Mononuclear cell (primary cell): Measurements from ENCODE around the gene ZFP42. TPM values are rescaled to one million over a fixed set of nuclear protein-coding genes. Genes with fewer than 3 reads are reported as not detected.
"Not testable (repeated sequence)": the region's sequence is repeated elsewhere in the genome, so short reads cannot be mapped to it uniquely, and the experiment has no call there.

ENCODE experiments used
- H3K27me3 ChIP-seq: 2 replicates; pipeline ENCODE4 v1.6.0; 2011; ENCODE audit warnings: low read length, control low read depth; ENCODE audit not compliant: insufficient read depth
- H3K4me1 ChIP-seq: 2 replicates; pipeline ENCODE4 v1.5.1; 2011; ENCODE audit warnings: mild to moderate bottlenecking, low read length, control low read depth; ENCODE audit not compliant: insufficient read depth
- H3K4me3 ChIP-seq: 2 replicates; pipeline ENCODE4 v1.5.1; 2011; ENCODE audit warnings: mild to moderate bottlenecking, low read length, moderate library complexity
- H3K9me3 ChIP-seq: 2 replicates; pipeline ENCODE4 v1.5.1; 2011; ENCODE audit warnings: low read depth, mild to moderate bottlenecking, control low read depth, low read length
- total RNA-seq: library from RNA; depleted of rRNA; stranded (reverse); fragments of >200 nt; gene quantifications from one replicate; pipeline ENCODE4 v1.2.3, GENCODE V29; 2012

Gene ZFP42
- not detected for total RNA-seq

DNA sequence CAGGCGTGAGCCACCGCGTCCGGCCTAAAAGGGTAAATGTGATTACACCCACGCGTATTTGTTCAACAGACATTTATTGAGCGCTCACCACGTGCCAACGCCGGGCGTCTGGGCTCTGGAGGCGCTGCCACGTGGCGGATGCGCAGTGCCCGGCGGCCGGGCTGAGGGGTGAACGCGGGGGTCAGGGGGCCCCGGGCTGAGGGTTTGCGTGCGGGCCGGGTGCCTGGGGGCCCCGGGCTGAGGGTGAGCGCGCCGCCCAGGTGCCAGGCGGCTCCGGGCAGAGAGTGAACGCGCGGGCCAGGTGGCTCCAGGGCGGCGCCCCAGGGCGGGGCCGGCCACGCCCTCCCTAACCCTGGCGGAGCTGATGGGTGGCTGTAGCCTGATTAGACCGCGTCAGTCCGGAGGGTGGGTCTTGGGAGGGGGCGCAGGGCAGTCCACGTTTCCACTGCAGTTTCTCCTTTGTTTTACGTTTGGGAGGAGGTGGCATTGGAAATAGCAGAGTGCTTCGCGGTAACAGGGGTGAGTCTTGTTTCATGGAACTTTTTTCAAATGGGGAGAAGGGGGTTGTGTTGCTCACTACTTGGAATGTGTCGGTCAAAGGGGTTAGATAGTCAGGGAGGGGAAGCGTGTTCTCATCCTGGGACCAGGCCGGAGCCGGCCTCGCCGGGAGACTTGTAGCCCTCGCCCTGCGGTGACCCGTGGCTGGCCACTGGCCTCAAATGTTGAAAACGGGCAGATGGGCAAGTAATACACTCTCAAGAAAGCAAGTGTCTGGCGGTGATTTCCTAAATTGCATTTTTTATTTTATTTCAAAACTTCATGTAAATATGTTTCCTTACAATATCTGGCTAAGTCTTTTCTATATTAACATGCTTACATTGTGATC is at the start of gene ZFP42:
Gene ZFP42, plus strand, starts transcription at position 450 of the 886 bp plus-strand sequence. CDS start 7,037 bp downstream, outside the sequence.
- Histone ChIP-seq H3K4me1 (no peaks in the 10 kb centered on the region), H3K9me3 (no peaks in the 10 kb centered on the region), H3K4me3 (no peak within 1 kb of the TSS), H3K27me3 (no peaks in the 10 kb centered on the region)

DNA sequence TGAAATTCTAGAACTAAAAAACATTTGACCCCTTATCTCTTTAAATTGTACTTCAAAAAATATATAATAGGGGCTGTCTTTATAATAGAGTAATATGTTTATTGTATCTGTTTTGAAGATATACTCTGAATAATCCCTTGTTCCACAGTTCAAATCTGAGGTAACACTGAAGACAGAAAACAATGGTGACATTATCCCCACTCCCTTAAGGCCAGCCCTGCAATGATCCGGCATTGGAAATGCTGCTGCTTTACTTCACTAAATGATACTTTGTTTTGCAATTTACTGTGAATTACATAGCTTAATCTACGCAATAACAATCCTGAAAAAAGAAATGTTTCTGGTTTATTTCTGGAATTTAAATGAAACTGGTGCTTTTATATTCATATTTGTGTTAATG is 34.4 kb upstream of the ZFP42 start:
- Histone ChIP-seq H3K4me1 (no peaks in the 10 kb centered on the region), H3K9me3 (no peaks in the 10 kb centered on the region), H3K27me3 (no peaks in the 10 kb centered on the region), H3K4me3 (no peak overlapping the region)

DNA sequence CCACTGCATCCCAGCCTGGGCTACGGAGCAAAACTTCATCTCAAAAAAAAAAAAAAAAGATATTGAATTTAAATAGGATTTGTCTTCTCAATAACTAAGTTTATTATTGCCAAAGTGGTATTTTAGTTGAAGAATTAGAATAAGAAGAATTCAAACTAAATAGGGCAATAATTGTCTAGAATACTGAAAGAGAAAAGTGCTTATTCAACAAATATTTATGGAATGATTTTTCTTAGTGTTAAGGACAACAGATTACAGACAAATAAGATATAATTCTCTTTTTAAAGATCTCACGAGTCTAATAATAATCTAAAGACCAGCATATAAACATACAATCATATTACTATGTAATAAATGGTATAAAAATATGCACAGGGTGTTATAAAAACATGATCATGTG is 33.6 kb upstream of the ZFP42 start:
- H3K9me3 ChIP-seq: no peaks in the 10 kb centered on the region
- no peak overlapping the region for H3K4me3 ChIP-seq
- no peaks in the 10 kb centered on the region for H3K27me3 ChIP-seq
- H3K4me1 ChIP-seq: no peaks in the 10 kb centered on the region

DNA sequence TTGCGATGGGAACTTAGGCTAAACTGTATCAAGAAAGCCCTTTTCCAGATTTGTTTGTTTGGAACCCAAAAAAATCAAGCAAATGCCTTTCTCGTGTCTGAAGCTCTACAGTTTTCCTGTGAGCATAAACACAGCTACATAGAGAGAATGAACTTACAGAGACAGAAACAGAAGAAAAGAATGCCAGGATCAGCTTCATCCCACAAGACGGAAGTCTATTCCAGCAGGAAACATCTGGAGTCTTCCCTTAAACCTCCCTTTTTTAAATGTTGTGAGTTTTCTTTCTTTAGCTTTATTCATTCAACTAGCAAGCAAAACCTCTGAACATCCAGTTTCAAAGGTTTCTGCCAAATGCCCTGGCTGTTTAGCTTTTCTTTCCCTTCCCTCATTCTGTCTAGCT is 32.6 kb upstream of the ZFP42 start:
- no peaks in the 10 kb centered on the region for H3K27me3 ChIP-seq
- H3K4me3 ChIP-seq: no peak overlapping the region
- no peaks in the 10 kb centered on the region for H3K9me3 ChIP-seq
- no peaks in the 10 kb centered on the region for H3K4me1 ChIP-seq

DNA sequence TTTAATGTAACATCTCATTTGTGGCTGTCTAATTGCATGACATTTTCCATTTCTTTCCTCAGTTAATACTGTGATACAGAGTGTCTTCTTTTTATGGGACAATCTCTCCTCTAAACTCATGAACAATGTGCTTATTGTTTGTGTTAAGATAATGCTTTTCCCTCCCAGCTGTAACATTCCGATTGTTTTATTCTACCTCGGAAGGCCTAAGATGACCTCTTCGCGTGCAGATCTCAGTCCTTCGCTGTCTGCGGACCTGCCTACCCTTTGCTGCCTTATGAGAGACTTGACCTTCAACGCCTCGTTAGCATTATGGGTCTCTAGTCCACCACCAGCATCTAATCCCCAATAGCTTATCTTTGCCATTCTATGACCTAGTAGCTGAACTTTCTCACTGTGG is 29.8 kb upstream of the ZFP42 start:
- Histone ChIP-seq H3K27me3 (no peaks in the 10 kb centered on the region), H3K4me1 (no peaks in the 10 kb centered on the region), H3K4me3 (no peak overlapping the region), H3K9me3 (peaks cover 7% of the 10 kb centered on the region)

DNA sequence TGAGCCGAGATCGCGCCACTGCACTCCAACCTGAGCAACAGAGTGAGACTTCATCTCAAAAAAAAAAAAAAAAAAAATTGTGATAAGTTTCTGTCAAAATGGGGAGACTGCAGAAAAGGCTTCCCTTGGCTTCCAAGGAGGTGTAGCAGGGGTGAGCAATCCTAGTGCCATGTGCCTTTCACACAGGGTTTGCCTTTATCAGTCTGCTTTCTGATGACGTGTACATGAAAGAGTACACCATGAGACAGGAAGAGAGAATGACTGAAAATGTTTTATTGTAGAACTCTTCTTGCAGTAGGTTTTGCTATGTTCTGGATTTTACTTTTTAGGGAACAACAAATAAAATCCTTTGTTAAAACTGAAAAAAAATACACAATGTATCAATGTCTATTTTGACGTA is 23.4 kb upstream of the ZFP42 start:
- Histone ChIP-seq H3K4me3 (no peak overlapping the region), H3K27me3 (no peaks in the 10 kb centered on the region), H3K4me1 (no peaks in the 10 kb centered on the region), H3K9me3 (peaks cover 7% of the 10 kb centered on the region)

DNA sequence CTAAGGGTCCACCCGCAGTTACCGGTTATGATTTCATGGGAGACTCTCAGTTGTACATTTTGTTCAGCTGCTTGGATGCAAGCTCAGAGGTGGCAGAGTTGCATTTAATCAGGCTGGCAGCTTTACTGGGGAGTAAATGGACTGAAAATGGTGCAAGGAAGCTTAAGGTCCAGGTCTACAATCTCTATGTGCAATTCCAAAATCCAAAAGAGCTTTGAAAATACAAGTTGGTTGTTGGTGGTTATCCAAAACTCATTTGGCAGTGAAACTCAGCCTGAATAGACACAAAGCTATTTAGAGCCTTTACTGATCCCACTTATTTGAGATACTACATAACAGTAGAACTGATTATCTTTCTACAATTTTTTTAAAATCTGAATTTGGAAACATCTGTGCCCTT is 11.8 kb upstream of the ZFP42 start:
- no peaks in the 10 kb centered on the region for H3K4me1 ChIP-seq
- H3K9me3 ChIP-seq: no peaks in the 10 kb centered on the region
- H3K4me3 ChIP-seq: no peak overlapping the region
- no peaks in the 10 kb centered on the region for H3K27me3 ChIP-seq

DNA sequence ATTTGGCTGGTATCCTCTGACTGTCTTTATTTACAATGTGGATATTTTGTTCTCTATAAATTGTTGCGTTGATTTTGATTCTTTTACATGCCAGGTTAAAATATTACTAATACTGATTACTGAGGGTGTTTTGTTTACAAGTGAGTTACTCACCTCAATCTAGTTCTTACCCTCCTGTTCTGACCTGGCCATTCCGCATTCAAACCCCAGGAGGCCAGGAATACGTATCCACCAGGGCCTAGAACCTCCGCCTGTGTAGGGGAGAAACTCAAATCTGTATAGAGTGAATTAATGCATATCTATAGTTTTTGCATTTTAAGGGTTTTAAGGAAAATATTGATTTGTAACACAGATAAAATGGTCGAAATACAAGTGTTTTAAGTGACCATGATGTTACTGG is 2.6 kb upstream of the ZFP42 start:
- Histone ChIP-seq H3K27me3 (no peaks in the 10 kb centered on the region), H3K4me3 (no peak overlapping the region), H3K9me3 (no peaks in the 10 kb centered on the region), H3K4me1 (no peaks in the 10 kb centered on the region)

DNA sequence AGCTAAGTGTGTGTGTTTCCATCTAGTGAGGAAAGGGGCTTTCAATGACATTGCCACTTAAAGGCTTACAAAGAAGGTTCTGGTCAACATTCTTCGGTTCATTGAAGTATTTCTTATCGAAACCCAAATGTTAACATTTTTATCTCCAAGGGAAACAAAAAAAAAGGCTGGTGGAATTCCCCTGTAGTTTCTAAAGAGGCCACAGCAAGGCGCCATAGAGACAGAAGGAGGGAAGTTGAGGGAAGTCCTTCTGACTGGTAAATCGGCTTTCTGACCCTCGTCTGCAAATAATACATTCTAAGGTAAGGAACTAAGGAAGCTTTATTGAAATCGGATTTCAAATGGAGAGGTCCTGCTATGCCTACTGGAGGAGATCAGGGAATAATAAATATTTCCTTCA is 1.7 kb upstream of the ZFP42 start:
- Histone ChIP-seq H3K4me3 (no peak overlapping the region), H3K4me1 (no peaks in the 10 kb centered on the region), H3K27me3 (no peaks in the 10 kb centered on the region), H3K9me3 (no peaks in the 10 kb centered on the region)

DNA sequence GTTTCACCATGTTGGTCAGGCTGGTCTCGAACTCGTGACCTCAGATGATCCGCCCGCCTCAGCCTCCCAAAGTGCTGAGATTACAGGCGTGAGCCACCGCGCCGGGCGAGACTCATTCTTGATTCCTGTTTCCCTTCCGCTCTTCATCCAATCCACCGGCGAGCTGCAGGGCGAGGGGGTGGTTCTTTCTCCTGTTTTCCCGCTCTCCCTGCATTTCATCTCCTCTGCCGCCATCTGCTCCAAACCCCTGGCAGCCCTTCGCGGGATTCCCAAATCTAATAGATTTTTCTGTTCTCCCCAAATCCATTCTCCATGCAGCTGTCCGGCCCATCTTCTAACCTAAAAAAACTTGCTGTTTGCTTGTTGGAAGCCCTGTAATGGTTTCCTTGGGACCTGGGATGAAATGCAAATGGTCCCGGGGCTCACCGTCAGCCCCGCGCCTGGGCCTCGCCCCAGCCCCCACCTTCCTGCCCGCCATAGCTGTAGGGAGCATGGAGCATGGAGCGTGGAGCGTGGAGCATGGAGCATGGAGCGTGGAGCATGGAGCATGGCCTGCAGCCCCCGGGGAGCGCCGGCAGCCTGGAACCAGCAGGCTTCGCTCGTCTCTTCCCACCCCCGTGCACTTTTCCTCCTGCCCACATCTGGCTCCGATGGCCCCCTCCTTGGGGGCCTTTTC is 1.1 kb downstream of the ZFP42 start:
- Histone ChIP-seq H3K4me3 (no peak overlapping the region), H3K4me1 (no peaks in the 10 kb centered on the region), H3K9me3 (no peaks in the 10 kb centered on the region), H3K27me3 (no peaks in the 10 kb centered on the region)

DNA sequence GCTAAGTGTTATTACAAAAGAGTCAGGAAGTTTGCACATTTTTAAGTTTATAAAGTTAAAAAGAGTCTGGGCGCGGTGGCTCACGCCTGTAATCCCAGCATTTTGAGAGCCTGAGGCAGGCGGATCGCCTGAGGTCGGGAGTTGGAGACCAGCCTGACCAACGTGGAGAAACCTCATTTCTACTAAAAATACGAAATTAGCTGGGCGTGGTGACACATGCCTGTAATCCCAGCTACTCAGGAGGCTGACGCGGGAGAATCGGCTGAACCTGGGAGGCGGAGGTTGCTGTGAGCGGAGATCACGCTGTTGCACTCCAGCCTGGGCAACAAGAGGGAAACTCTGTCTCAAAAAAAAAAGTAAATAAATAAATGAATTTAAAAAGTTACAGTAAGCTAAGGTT is 2.4 kb downstream of the ZFP42 start:
- H3K4me1 ChIP-seq, H3K27me3 ChIP-seq, H3K4me3 ChIP-seq, H3K9me3 ChIP-seq: not testable (repeated sequence)

DNA sequence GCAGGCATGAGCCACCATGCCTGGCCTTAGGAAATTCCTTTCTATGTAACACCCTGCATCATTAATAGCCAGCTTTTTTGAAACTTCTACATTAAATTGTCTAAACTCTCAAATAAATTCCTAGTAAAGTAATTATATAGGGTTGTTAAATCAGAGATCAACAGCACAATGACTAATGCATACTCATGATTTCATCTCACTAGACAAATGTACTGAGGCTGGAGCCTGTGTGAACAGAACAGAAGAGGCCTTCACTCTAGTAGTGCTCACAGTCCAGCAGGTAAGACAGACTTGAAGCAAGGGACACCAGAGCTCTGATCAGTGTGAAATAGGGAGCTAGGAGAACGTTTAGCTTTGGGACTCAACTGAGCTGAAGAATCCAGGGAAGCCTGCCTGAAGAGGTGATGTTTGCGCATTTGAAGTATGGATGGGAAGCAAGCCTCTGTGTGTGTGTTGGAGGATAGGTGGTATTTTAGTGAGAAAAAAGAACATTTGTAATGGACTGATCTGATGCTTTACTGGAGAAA is 3.9 kb downstream of the ZFP42 start:
- Histone ChIP-seq H3K27me3 (no peaks in the 10 kb centered on the region), H3K4me3 (no peak overlapping the region), H3K4me1 (no peaks in the 10 kb centered on the region), H3K9me3 (no peaks in the 10 kb centered on the region)

DNA sequence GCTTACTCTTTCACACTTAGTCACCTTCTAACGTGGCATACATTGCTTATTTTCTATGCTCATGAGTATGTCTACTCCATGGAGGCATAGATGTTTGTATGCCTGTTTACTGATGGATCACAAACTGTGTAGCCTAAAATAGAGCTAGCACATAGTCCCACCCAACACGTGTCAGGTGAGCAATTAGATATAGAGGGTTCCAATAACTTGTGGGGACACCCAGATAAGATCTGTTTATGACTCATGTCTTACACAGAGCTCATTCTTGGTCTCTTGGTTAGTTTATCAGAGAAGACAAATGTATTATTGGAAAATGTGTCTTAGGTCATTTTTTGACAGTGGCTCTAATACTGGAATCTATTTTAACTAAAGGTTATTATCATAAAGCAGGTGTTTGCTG is 6.8 kb downstream of the ZFP42 start:
- H3K4me3 ChIP-seq: no peak overlapping the region
- peaks cover 4% of the 10 kb centered on the region for H3K9me3 ChIP-seq
- no peaks in the 10 kb centered on the region for H3K4me1 ChIP-seq
- no peaks in the 10 kb centered on the region for H3K27me3 ChIP-seq

DNA sequence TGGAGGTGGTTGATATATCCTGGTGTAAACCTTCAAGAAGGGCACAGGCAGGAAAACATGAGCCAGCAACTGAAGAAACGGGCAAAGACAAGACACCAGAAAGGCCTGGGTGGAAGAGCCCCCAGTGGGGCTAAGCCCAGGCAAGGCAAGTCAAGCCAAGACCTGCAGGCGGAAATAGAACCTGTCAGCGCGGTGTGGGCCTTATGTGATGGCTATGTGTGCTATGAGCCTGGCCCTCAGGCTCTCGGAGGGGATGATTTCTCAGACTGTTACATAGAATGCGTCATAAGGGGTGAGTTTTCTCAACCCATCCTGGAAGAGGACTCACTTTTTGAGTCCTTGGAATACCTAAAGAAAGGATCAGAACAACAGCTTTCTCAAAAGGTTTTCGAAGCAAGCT is 7.2 kb downstream of the ZFP42 start:
- Histone ChIP-seq H3K27me3 (no peaks in the 10 kb centered on the region), H3K4me3 (no peak overlapping the region), H3K9me3 (peaks cover 4% of the 10 kb centered on the region), H3K4me1 (no peaks in the 10 kb centered on the region)

DNA sequence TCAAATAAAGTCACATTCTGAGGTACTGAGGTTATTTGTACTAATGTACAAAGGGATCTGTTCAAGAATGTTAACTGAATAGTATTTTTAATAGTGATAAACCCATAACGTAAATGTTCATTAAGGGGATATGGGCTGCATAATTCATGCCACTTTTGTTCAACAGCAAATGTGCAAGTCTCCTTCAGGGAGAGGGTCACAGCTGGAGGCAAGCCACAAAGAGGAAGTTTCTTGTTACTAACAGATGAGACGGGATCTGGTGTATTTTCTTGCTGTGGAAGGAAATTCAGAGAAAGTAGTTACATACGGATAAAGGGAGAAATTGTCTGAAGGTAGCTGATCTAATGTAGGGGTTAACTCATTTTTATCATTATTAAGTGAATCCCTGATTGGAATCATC is 10.0 kb downstream of the ZFP42 start:
- H3K27me3 ChIP-seq: no peaks in the 10 kb centered on the region
- no peaks in the 10 kb centered on the region for H3K4me1 ChIP-seq
- peaks cover 4% of the 10 kb centered on the region for H3K9me3 ChIP-seq

More for the DNA sequence above, 10.0 kb downstream of the ZFP42 start:
- no peak overlapping the region for H3K4me3 ChIP-seq
